Ramos (cell line): ENCODE results near the gene CDK4.

ENCODE experiments used
- in situ Hi-C: fragments of 300-500 bp; cut with MboI; formaldehyde crosslinking; loops from one replicate; pipeline ENCODE4 v1.14.3; 2022; ENCODE audit warnings: low sequenced_read_pairs; ENCODE audit not compliant: unreplicated experiment

Gene CDK4

DNA sequence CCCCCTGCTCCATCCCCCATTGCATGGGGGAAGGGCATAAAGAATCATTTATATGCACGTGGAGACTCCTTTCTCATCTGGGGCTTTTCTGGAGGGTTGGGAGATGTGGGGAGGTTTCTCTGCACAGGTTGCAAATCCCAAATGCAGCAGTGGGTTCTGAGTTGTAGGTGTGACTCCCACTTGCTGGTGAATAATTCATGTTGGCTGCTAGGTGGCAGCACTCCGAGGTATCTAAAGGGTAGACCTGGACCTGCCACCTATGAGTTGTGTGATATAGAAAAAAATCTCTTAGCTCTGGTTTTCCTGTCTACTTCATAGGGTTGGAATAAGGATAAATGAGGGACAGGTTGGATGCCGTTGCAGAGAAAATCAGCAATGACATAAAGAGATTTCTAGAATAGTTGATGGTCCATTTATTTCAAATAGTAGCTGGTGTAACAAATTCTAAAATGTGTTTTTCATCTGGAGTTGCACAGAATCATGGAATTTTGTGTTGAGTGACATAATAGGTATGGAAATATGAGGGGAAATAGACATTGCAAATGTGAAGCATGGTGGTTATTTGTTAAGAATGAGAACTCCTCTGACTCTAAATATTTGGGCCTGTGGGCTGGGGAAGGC lies 7.4 kb upstream of the CDK4 start:
- in situ Hi-C loops: loop anchor here (25.0 kb wide), 1 partner anchor 522 kb away; the partner anchor contains the start of gene SHMT2

DNA sequence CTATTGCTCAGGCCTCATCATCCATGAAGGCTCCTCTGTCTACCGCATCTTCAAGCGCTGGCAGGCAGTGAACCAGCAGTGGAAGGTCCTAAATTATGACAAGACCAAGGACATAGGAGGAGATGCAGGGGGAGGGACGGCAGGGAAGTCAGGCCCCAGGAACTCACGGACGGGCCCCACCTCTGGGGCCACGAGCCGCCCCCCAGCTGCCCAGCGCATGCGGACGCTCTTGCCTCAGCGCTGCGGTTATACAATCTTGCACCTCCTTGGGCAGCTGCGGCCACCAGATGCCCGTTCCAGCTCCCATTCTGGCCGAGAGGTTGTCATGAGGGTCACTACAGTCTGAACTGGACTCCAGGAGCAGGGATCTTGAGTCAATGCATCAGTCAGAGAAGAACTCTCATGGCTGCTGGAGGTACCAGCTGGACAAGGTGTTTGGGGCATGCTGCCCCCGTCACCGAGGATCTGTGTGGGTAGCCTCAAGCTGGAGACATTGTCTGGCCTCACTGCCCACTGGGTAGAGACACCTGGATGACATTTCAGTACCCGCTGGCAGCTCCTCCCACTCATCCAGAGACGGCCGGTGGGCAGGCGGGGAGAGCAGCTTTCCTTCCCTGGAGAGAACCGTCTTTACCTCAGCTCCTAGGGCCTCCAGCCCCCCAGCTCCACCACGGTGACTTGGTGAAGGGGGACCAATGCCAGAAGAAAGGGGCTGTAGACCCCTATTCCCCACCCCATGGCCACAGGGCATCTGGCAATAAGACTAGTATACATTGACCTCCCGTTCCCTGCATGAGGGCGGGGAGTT lies 6.6 kb upstream of the CDK4 start:
- in situ Hi-C loops: loop anchor here (25.0 kb wide), 1 partner anchor 521 kb away; the partner anchor contains the start of gene SHMT2

DNA sequence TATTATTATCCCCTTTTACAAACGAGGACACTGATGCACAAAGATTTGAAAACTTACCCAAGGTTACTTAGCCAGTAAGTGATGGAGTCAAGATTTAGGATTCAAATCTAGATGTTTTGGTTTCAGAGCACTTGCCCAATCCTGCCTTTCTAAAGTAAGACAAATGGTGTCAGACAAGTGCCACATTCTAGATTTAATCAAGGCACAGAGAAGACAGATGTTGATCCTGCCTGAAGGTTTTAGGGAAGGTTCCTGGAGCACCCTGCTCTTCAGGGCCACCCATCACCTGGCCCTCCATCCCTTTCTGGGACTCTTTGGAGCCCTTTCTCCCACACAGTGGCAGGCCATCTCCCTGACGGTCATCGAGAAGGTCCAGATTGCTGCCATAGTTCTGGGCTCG lies 5.7 kb upstream of the CDK4 start:
- in situ Hi-C loops: loop anchor here (25.0 kb wide), 1 partner anchor 520 kb away; the partner anchor contains the start of gene SHMT2

- in situ Hi-C loops: loop anchor here (25.0 kb wide), 1 partner anchor 519 kb away; the partner anchor contains the start of gene SHMT2
These were observed 4.6 kb upstream of the CDK4 start for GRCh38 chr12:57756406-57757341.

- in situ Hi-C loops: loop anchor here (25.0 kb wide), 1 partner anchor 518 kb away; the partner anchor contains the start of gene SHMT2
These were observed 3.6 kb upstream of the CDK4 start for GRCh38 chr12:57755454-57756372.

DNA sequence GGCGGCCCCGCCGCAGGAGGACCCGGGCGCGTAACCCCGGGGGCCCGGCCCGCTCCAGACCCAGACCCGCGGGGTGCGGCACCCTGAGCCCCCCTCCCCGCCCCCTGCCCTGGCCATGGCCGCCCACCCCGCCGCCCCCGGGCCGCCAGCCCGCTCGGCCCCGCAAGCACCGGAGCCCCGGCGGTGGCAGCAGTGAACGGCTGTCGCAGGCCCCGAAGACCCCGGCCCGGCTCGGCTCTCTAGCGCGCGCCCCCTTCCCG lies 3.0 kb upstream of the CDK4 start:
- in situ Hi-C loops: loop anchor here (25.0 kb wide), 1 partner anchor 518 kb away; the partner anchor contains the start of gene SHMT2

DNA sequence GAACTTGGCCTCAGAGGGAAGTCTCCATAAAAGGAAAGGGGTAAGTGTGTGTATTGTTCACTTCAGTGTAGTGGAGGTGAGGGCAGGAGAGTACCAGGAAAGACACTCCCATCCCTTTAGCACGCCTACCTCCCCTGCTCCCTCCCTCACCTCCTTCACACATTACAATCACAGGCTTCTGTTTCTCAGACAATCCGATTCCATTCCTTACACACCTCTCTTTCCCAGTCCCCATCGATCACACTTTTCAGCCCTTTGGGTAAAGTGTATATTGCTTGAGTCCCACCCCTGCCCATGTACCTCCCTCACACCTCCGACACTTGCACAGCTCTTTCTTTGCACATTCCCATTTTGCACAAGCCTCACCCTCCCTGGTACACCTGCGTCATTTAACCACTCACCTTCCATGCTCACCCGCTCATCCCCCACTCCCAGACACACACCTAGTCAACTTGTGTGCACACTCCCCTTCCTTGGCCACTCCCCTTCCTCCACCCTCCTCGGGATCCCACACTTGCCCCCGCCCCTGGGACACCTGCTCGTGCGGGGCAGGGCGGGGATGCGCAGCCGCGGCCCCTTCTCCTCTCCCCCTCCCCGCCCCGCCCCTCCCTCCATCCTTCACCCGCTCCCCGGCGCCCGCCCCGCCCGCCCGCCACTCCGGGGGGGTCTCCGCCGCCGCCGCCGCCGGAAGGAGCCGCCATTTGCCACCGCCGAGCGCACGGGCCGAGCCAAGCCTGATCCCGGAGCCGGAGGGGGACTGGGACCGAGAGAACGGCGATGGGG lies 2.5 kb upstream of the CDK4 start, which contains the start of gene MARCHF9:
Gene MARCHF9, plus strand, starts transcription at position 693 of the 783 bp plus-strand sequence. CDS start 426 bp downstream, outside the sequence.
- in situ Hi-C loops: loop anchor here (25.0 kb wide), 1 partner anchor 517 kb away; the partner anchor contains the start of gene SHMT2

GRCh38 chr12:57753756-57754337 lies 1.7 kb upstream of the CDK4 start:
- in situ Hi-C loops: loop anchor here (25.0 kb wide), 1 partner anchor 517 kb away; the partner anchor contains the start of gene SHMT2

DNA sequence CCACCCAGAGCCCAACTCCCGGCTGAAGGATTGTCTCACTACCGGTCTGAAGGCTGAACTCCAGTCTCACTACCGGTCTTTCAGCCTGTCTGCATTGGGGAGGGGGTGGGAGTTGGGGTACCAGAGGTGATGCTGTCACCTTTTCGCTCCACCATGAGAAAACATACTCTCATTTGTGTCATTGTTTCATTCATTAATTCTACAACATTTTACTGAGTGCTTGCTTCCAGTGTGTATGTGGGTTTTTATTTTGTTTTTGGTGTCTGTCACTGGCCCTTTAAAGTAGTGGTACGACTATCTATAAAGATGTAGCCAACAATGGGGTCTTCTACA lies 524 bp upstream of the CDK4 start:
- in situ Hi-C loops: loop anchor here (25.0 kb wide), 1 partner anchor 515 kb away; the partner anchor contains the start of gene SHMT2

DNA sequence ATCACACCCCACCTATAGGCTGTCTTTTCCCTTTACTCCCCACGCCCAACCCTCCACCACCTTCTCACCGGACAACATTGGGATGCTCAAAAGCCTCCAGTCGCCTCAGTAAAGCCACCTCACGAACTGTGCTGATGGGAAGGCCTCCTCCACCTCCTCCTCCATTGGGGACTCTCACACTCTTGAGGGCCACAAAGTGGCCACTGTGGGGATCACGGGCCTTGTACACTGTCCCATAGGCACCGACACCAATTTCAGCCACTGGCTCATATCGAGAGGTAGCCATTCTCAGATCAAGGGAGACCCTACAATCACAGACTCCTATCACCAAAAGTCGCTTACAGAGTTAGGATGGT lies 700 bp downstream of the CDK4 start:
- in situ Hi-C loops: loop anchor here (25.0 kb wide), 1 partner anchor 514 kb away; the partner anchor contains the start of gene SHMT2

GRCh38 chr12:57750561-57751431 lies 1.3 kb downstream of the CDK4 start:
- in situ Hi-C loops: loop anchor here (25.0 kb wide), 1 partner anchor 513 kb away; the partner anchor contains the start of gene SHMT2

DNA sequence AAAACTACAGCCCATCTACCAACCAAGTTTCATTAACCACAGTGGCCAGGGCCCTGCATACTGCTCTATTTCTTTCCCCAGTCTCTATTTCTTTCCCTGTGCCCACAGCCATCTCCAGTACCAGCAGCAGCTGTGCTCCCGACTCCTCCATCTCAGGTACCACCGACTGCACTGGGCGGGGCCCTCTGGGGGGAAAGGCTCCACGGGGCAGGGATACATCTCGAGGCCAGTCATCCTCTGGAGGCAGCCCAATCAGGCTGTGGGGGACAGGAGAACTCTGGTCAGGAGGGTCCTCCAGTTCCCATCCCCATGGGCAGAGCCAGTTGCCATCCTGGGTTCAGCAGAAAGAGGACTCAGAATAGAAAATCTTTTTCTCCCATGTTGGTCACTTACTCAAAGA lies 3.0 kb downstream of the CDK4 start:
- in situ Hi-C loops: no loop called here

GRCh38 chr12:57746025-57746424 lies 6.1 kb downstream of the CDK4 start:
- in situ Hi-C loops: no loop called here

GRCh38 chr12:57745485-57745881 lies 6.6 kb downstream of the CDK4 start:
- in situ Hi-C loops: no loop called here

- in situ Hi-C loops: no loop called here
These were observed 7.2 kb downstream of the CDK4 start, which contains the start of gene TSPAN31 for GRCh38 chr12:57744777-57745484. TSS of gene TSPAN31 (plus strand) at chr12:57745039. CDS start at chr12:57745155, 116 bp downstream.

- in situ Hi-C loops: no loop called here
These were observed 7.8 kb downstream of the CDK4 start for GRCh38 chr12:57744194-57744776.
